ENCODE measurements around the gene CREG1.

The CREG1 gene

GRCh38 chr1:167529829-167530474 lies 23.6 kb downstream of the CREG1 start:
- no peak for DNase-seq (ENCODE audit: low read depth)

- no peak for DNase-seq (ENCODE audit: low read depth)
Measured at GRCh38 chr1:167528057-167528728, 25.4 kb downstream of the CREG1 start.

- no peak for DNase-seq (ENCODE audit: low read depth)
Measured at GRCh38 chr1:167526667-167527383, 26.7 kb downstream of the CREG1 start.

GRCh38 chr1:167524651-167525050 lies 28.9 kb downstream of the CREG1 start:
- no peak for DNase-seq (ENCODE audit: low read depth)

GRCh38 chr1:167522246-167522645 lies 31.3 kb downstream of the CREG1 start:
- peak; percentile 23 for DNase-seq (ENCODE audit: low read depth)

GRCh38 chr1:167520711-167521206 lies 32.8 kb downstream of the CREG1 start:
- DNase-seq (ENCODE audit: low read depth) = no peak

GRCh38 chr1:167518331-167518700 lies 35.2 kb downstream of the CREG1 start, which contains the start of gene CD247:
Gene CD247, minus strand, starts transcription at chr1:167518529. Its CDS starts 64 bp downstream, at chr1:167518465.
- no peak for DNase-seq (ENCODE audit: low read depth)

GRCh38 chr1:167517535-167518330 lies 35.8 kb downstream of the CREG1 start:
- DNase-seq (ENCODE audit: low read depth) = peak; percentile 79

- no peak for DNase-seq (ENCODE audit: low read depth)
Measured at GRCh38 chr1:167516404-167517388, 36.9 kb downstream of the CREG1 start.

GRCh38 chr1:167515893-167516321 lies 37.7 kb downstream of the CREG1 start:
- DNase-seq (ENCODE audit: low read depth) = no peak

GRCh38 chr1:167515461-167515860 lies 38.1 kb downstream of the CREG1 start:
- DNase-seq (ENCODE audit: low read depth) = no peak

GRCh38 chr1:167514288-167514687 lies 39.3 kb downstream of the CREG1 start:
- DNase-seq (ENCODE audit: low read depth) = no peak

- DNase-seq (ENCODE audit: low read depth) = no peak
Measured at GRCh38 chr1:167512046-167512654, 41.4 kb downstream of the CREG1 start.

- no peak for DNase-seq (ENCODE audit: low read depth)
Measured at GRCh38 chr1:167511374-167511986, 42.1 kb downstream of the CREG1 start.

- DNase-seq (ENCODE audit: low read depth) = no peak
Measured at GRCh38 chr1:167510881-167511280, 42.7 kb downstream of the CREG1 start.

GRCh38 chr1:167510244-167510643 lies 43.3 kb downstream of the CREG1 start:
- no peak for DNase-seq (ENCODE audit: low read depth)

GRCh38 chr1:167509587-167509986 lies 44.0 kb downstream of the CREG1 start:
- DNase-seq (ENCODE audit: low read depth) = no peak

GRCh38 chr1:167507719-167508118 lies 45.8 kb downstream of the CREG1 start:
- no peak for DNase-seq (ENCODE audit: low read depth)

- DNase-seq (ENCODE audit: low read depth) = no peak
Measured at GRCh38 chr1:167504467-167504827, 49.1 kb downstream of the CREG1 start.
